ENCODE measurements around the gene CNNM1.

Gene CNNM1

GRCh38 chr10:99372546-99373271 is 43.6 kb downstream of the CNNM1 start:
- no peak for DNase-seq (ENCODE audit: low read depth in 3 of 3)

- no peak for DNase-seq (ENCODE audit: low read depth in 3 of 3)
Measured at GRCh38 chr10:99374526-99374925, 45.4 kb downstream of the CNNM1 start.

- DNase-seq (ENCODE audit: low read depth in 3 of 3) = no peak
Measured at GRCh38 chr10:99374972-99375371, 45.8 kb downstream of the CNNM1 start.

GRCh38 chr10:99375426-99375825 is 46.3 kb downstream of the CNNM1 start:
- no peak for DNase-seq (ENCODE audit: low read depth in 3 of 3)

GRCh38 chr10:99382176-99382575 is 53.0 kb downstream of the CNNM1 start:
- DNase-seq (ENCODE audit: low read depth in 3 of 3) = no peak

GRCh38 chr10:99387071-99387470 is 57.9 kb downstream of the CNNM1 start:
- no peak for DNase-seq (ENCODE audit: low read depth in 3 of 3)

GRCh38 chr10:99387541-99387940 is 58.4 kb downstream of the CNNM1 start:
- DNase-seq (ENCODE audit: low read depth in 3 of 3) = no peak

- no peak for DNase-seq (ENCODE audit: low read depth in 3 of 3)
Measured at GRCh38 chr10:99389729-99390480, 60.7 kb downstream of the CNNM1 start.

GRCh38 chr10:99391346-99391745 is 62.2 kb downstream of the CNNM1 start:
- DNase-seq (ENCODE audit: low read depth in 3 of 3) = no peak

- DNase-seq (ENCODE audit: low read depth in 3 of 3) = no peak
Measured at GRCh38 chr10:99393036-99393435, 63.9 kb downstream of the CNNM1 start.

- no peak for DNase-seq (ENCODE audit: low read depth in 3 of 3)
Measured at GRCh38 chr10:99393683-99394082, 64.5 kb downstream of the CNNM1 start.

- DNase-seq (ENCODE audit: low read depth in 3 of 3) = no peak
Measured at GRCh38 chr10:99394256-99394655, 65.1 kb downstream of the CNNM1 start.

GRCh38 chr10:99394761-99395386 is 65.7 kb downstream of the CNNM1 start:
- DNase-seq (ENCODE audit: low read depth in 3 of 3) = no peak

GRCh38 chr10:99395750-99396445 is 66.7 kb downstream of the CNNM1 start:
- DNase-seq (ENCODE audit: low read depth in 3 of 3) = no peak

- no peak for DNase-seq (ENCODE audit: low read depth in 3 of 3)
Measured at GRCh38 chr10:99396471-99396870, 67.3 kb downstream of the CNNM1 start.

- DNase-seq (ENCODE audit: low read depth in 3 of 3) = no peak
Measured at GRCh38 chr10:99399664-99400063, 70.5 kb downstream of the CNNM1 start.

GRCh38 chr10:99403674-99404073 is 74.5 kb downstream of the CNNM1 start:
- DNase-seq (ENCODE audit: low read depth in 3 of 3) = no peak

- no peak for DNase-seq (ENCODE audit: low read depth in 3 of 3)
Measured at GRCh38 chr10:99406149-99406548, 77.0 kb downstream of the CNNM1 start.

- no peak for DNase-seq (ENCODE audit: low read depth in 3 of 3)
Measured at GRCh38 chr10:99410146-99410545, 81.0 kb downstream of the CNNM1 start.

- no peak for DNase-seq (ENCODE audit: low read depth in 3 of 3)
Measured at GRCh38 chr10:99410876-99411275, 81.7 kb downstream of the CNNM1 start.

GRCh38 chr10:99411546-99411945 is 82.4 kb downstream of the CNNM1 start:
- DNase-seq (ENCODE audit: low read depth in 3 of 3) = no peak

GRCh38 chr10:99412099-99412498 is 82.9 kb downstream of the CNNM1 start:
- no peak for DNase-seq (ENCODE audit: low read depth in 3 of 3)

All from stimulated activated CD4-positive, alpha-beta T cell treated with anti-CD3 and anti-CD28 coated beads, TNF-alpha, amount 100 ng/mL, for 4 hours (primary cell).